NCI-H748 (cell line): ENCODE measurements around the gene BLOC1S1.
"Not testable (repeated sequence)": the region's sequence is repeated elsewhere in the genome, so short reads cannot be mapped to it uniquely, and the experiment has no call there.

ENCODE experiments used
- DNase-seq: peaks from one replicate; lab custom pipeline; 2025; ENCODE audit not compliant: unreplicated experiment; lab: John Stamatoyannopoulos, UW

Gene BLOC1S1

GRCh38 chr12:55743406-55744339, 27.8 kb downstream of the BLOC1S1 start:
- peak; percentile 76 for DNase-seq

GRCh38 chr12:55744340-55745030, 28.6 kb downstream of the BLOC1S1 start:
- peak; percentile 43 for DNase-seq

DNA sequence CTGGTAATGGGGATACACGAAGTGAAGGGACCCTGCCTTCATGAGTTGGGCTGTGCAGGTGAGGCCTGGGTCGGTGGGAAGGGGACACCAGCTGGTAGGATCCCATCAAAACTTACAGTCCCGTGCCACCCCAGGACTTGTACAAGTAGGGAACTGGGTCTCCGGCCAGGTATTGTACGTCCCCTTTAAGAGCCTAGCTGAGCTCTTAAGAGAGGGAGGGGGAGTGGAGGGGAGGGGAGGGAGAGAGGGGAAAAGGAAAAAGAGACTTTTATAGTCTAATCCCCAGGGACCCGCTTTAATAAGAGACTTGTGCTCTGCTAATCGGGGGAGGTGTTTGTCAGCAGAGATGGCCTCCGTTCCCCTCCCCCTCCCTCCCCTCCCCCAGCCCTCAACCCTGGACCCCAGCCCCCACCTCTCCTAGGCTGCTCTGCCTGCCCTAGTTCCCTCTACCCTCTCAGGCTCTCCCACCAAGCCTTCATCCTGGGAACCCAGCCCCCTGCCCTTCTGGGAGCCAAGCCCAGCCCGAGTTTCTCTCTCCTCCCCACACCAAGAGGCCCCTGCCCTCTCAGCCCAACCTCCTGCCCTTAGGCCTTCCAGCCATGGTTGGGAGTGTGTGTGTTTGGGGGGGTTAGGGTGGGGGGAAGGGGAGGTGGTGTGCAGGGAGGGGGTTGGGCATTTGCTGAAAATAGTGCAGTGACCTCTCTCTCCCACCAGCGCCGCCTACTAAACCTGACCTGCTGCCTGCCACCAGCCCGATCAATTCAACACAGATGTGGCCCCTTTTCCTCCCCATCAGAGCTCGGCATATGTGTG, 29.7 kb downstream of the BLOC1S1 start:
- DNase-seq, result peak; percentile 59

DNA sequence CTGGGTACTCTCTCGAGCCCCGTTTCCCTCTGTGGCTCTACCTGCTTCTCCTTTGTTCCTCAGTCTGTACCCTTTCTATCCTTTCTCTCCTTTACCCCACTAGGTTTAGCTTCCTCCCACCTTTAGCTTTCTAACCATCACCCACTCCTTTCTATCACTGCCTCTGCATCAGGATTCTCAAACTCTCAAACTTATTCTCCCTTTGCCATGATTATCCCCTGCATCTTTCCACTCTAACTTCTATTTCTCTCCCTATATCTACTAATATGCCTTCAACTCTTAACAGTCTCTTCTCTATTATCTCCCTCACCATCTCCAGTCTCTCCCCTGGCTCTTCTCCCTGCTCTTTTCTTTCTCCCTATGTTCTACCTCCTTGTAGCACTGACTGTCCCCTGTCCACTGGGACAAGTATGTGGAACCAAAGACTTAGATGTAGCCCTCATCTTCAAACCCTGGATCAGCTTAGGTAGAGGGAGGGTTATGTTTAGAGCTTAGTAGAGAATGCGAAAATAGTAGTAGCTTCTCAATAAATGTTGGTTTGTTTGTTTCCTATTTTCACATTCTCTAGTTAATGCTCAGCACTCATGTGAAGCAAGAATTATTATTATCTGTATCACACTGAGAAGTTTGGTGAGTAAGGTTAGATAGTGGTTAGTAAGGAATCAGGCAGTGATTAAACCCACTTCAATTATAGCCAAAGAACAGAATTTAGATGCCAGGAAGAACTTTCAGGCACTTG, 30.5 kb downstream of the BLOC1S1 start:
- DNase-seq, result no peak

DNA sequence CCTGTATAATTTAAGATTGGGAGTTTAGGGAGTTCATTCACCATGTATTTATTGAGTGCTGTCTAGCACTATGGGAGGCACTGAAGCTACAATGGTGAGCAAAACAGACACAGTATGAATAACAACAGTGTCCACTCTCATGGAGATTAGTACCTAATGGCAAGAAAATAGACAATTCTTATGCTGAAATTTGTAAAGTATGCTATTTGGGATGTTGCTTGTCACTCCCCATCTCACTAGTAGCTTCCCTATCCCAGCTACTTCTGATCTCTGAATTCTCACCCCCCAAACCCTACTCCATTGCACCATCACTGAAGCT, 31.0 kb downstream of the BLOC1S1 start:
- no peak for DNase-seq

DNA sequence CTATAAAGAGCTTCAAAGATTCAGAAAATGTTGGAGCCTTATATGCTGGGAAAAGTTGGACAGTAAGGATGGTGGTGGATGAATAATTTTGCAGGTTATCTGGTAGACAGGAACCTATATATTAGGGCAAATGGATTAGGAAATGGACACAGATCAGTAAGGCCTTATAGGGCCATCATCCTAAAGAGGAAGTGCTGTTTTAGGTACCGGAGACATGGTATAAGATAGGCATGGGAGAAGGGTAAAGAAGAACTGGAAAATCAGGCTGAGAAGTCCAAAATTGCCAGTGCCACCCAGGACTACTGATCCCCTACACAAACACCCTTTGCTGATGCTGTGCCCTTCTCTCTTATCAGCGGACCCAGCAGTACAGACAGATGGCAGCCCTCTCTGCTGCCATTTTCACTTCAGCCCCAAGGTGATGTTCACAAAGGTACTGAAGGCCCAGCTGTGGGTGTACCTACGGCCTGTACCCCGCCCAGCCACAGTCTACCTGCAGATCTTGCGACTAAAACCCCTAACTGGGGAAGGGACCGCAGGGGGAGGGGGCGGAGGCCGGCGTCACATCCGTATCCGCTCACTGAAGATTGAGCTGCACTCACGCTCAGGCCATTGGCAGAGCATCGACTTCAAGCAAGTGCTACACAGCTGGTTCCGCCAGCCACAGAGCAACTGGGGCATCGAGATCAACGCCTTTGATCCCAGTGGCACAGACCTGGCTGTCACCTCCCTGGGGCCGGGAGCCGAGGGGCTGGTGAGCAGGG, 32.6 kb downstream of the BLOC1S1 start:
- DNase-seq, result no peak

DNA sequence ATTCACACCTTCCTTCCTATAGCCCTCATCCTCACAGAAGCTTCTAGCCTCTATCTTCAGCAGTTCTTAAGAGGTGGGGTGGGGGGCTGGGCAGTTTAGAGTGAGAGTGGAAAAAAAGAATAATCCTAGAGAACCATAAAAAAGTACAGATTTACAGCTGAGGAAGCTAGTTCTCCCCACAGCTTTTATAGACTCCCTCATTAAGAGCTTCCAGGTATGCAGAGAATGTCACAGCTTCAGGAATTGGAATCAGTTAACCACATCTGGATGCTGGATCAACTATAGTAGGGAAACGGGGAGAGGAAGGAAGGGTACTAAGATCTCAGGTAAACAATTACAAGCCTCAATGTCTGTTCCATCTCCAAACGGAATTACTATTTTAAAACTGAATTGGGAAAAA, 39.4 kb downstream of the BLOC1S1 start:
- no peak for DNase-seq

GRCh38 chr12:55757701-55758100, 41.9 kb downstream of the BLOC1S1 start:
- DNase-seq, result no peak

GRCh38 chr12:55758575-55758974, 42.7 kb downstream of the BLOC1S1 start:
- not testable (repeated sequence) for DNase-seq

- no peak for DNase-seq
These were observed 44.8 kb downstream of the BLOC1S1 start for GRCh38 chr12:55760663-55761062.

DNA sequence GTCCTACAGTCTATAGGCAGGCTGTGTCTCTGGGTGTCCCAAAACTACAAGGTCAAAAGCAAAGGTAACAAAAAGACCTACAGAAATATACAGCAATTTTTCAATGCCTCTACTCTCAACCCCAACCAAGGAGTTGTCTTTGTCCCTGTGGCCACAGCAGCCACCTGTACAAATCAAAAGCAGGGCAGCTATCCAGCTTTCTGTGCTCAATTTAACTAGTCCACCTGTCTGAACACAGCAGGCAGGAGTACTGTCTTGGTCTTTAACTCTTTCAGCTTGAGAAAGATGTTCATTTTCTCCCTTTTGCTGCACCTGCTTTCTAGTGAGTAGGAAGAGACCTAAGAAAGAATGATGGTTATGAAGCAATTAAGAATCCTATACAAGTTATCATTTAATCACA, 46.8 kb downstream of the BLOC1S1 start:
- DNase-seq, result no peak

- DNase-seq, result no peak
These were observed 50.0 kb downstream of the BLOC1S1 start for GRCh38 chr12:55765736-55766290.

GRCh38 chr12:55767156-55767555, 51.3 kb downstream of the BLOC1S1 start:
- DNase-seq, result no peak
